ENCODE data around the gene GPC6.

- TF ChIP-seq CTCF (IDR thresholded peaks at IDR 0.05; ENCODE audit: low read depth, low read length, missing input control) (no peak), GABPA (IDR thresholded peaks at IDR 0.05 in 1 of 2, conservative IDR thresholded peaks at IDR 0.05 in 1 of 2) (no peak), YY1 (IDR thresholded peaks at IDR 0.05) (no peak), RXRA (IDR thresholded peaks at IDR 0.05) (no peak), REST (IDR thresholded peaks at IDR 0.05) (no peak), TAF1 (conservative IDR thresholded peaks at IDR 0.05) (no peak), NR2F2 (IDR thresholded peaks at IDR 0.05) (no peak)
Measured at GRCh38 chr13:93762708-93763426, 536.3 kb downstream of the GPC6 start.

Measured in liver (tissue), 3 donors.